ENCODE measurements around the gene TMEM39B.
"Not testable (repeated sequence)": the region's sequence is repeated elsewhere in the genome, so short reads cannot be mapped to it uniquely, and the experiment has no call there.

TMEM39B gene

DNA sequence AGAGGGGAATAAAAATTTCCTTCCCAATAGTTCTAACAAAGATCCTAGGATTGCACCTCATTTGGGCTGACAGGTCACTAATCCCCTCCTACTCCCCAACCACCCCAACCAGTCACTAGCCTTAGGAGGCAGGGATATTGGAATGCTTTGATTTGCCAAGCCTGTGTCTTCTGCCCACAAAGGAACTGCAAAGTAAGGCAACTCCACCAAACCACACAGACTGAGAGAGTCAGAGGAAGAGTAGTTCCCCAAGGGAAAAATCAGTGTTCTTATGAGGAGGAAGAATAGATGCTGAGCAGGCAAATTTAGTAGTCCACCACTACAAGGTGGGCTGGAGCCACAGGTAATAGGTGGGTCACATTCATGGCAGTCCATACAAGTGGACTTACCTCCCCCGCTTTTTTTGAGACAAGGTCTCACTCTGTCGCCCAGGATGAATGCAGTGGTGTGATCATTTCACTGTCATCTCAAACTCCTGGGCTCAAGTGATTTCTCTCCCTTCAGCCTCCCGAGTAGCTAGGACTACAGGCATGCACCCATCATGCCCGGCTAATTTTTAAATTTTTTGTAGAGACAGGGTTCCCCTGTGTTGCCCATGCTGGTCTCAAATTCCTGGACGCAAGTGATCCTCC, 3.7 kb upstream of the TMEM39B start:
- no peak for DNase-seq (ENCODE audit: low read depth in 2 of 2)

DNA sequence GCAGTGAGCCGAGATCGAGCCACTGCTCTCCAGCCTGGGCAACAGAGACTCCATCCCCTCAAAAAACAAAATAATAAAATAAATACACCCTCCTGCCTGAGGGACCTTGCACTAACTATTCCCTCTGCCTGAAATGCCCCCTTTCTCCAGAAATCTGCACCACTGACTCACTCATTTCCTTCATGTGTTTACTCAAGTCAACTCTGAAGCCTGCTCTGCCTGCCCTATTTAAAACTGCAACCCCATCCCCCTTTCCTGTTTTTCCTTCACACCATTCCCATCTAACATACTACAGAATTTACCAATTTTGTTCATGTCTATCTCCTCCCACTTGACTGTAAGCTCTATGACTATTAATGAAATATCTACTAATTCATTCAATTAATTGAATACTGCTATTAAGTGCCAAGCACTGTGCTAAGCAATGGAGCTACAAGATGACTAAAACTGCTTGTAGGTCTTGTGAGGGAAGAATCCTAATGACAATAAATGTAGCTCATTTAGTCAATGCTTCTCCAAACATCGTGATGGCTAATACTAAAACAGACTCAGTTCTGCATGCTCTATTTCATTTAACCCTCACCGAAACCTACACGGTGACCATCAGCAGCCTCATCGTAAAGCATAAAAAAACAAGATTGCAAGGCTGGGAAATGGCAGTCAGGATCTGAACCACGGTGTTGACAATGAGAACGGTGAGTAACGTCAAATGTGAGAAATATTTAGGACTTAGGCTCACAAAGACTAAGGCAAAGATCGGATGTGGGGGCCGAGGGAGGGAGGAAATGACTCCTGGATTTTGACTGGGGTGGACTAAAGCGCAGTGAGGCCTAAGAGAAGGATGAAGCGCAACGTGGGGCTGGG, 749 bp upstream of the TMEM39B start:
- no peak for DNase-seq (ENCODE audit: low read depth in 2 of 2)

DNA sequence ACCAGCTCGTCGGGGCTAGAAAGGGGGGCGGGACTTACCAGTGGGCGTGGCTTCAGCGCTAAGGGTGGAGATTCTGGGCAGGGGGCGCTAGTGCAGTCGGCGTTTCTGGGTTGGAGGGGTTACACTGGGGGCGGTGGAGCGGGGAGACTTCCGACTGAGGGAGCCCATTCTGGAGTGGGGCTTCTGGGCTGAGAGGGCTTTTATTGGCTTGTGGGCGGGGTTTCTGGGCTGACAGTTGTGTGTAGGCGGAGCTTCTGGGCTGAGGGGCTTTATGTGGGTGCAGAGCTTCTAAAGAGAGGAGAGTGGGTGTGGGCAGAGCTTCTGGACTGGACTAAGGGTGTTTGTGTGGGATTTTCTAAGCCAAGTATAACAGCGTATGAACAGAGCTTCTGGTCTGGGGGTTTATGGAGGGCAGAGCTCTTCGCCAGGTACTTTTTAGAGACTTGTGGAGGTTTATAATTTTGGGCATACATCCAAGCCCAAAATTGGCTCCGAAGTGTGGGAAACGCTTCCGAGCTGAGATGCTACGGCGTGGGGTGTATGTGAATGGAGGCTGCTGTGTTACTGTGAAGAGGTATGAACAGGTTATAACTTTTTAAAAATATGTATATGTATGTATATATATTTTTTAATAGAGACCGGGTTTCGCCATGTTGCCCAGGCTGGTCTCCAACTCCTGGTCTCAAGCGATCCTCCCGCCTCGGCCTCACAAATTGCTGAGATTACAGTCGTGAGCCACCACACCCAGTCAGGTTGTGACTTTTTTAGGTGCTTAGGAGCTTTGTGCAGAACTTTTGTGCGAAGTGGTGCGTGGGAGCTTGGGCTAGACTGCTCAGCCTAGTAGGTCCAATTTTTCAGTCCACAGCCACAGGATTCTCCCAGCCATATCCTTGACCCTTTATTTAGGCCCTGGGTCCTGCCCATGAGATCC, 825 bp downstream of the TMEM39B start:
- no peak for DNase-seq (ENCODE audit: low read depth in 2 of 2)

DNA sequence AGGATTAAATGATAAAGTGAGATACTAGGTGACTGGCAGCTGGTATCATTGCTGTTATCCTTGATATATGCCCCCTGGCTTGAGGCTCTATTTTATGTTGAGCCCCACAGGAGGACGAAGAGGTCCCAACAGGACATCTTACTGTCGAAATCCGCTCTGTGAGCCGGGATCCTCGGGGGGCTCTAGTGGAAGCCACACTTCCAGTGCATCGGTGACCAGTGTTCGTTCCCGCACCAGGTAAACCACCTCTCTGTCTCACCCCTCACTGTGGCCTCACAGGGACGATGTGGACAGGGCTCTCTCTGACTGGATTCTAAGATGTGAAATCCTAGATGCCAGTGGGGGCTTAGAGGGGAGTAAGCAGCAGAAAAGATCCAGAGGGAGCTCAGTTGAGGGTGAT, 2.1 kb downstream of the TMEM39B start:
- DNase-seq (ENCODE audit: low read depth in 2 of 2): no peak

DNA sequence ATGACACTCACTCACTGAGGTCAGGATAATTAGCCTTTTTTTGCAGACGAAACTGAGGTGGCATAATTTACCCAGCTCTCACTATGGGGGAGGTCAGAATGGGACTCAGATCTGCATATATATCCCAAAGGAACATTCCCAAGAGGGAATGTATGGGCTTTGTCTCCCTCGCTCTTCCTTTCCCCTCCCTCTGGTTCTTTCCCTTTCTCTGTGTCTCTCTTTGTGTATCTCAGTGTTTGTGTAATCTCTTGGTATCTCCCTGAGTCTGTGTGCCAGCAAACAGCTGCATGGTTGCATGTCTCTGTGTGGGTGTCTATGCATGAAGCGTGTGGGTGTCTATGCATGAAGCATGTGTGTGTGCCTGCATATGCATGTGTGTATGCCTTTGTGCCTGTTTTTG, 4.7 kb downstream of the TMEM39B start:
- DNase-seq (ENCODE audit: low read depth in 2 of 2): no peak

DNA sequence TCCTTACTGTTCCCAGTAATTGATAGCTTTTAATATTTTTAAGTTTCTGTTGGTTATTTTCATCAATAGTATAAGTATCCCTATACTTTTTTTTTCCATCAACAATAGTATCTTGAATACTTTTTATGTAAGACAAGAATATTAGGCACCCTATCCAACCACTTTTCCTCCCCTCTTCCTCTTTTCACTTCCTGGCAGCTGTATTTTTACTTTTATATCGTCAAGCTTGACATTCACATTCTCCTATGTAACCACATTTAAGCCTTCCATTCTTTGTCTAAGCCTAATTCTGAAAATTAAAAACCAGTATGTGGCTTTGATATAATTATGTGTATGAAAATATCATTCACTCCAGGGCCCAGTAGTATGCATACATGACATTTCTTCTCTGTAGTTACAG, 9.3 kb downstream of the TMEM39B start:
- DNase-seq (ENCODE audit: low read depth in 2 of 2): no peak

DNA sequence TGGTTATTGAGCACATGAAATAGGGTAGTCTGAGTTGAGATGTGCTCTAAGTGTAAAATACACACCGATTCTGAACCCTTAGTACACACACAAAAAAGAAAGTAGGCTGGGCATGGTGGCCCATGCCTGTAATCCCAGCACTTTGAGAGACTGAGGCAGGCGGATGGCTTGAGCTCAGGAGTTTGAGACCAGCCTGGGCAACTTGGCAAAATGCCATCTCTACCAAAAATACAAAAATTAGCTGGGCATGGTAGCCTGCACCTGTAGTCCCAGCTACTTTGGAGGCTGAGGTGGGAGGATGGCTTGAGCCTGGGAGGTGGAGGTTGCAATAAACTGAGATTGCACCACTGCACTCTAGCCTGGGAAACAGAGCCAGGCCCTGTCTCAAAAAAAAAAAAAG, 13.6 kb downstream of the TMEM39B start:
- not testable (repeated sequence) for DNase-seq (ENCODE audit: low read depth in 2 of 2)

DNA sequence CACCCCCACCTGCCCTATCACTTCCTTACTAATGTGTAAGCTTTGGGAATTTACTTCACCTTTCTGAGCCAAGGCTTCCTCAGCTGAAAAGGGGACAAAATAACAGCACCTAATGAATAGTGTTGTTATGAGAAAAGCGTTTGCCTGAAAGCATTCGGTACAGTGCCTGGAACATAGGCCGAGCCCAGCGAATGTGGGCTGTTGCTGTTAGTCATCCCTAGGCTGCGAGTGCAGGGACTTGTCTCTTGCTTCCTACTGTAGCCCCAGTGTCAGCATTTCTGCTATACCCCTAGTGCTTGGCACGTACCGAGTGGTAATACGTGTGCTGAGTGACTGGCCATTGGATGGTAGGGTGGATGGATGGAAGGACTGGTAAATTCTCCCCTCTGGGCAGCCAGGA, 18.4 kb downstream of the TMEM39B start:
- DNase-seq (ENCODE audit: low read depth in 2 of 2): no peak

DNA sequence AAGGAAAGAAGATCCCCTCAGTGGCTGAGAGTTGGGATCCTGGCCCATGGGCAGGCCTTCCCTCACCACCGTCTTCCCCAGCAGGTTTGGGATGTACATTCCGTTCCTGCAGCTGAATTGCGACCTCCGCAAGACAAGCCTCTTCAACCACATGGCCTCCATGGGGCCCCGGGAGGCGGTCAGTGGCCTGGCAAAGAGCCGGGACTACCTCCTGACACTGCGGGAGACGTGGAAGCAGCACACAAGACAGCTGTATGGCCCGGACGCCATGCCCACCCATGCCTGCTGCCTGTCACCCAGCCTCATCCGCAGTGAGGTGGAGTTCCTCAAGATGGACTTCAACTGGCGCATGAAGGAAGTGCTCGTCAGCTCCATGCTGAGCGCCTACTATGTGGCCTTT, 18.9 kb downstream of the TMEM39B start:
- no peak for DNase-seq (ENCODE audit: low read depth in 2 of 2)

DNA sequence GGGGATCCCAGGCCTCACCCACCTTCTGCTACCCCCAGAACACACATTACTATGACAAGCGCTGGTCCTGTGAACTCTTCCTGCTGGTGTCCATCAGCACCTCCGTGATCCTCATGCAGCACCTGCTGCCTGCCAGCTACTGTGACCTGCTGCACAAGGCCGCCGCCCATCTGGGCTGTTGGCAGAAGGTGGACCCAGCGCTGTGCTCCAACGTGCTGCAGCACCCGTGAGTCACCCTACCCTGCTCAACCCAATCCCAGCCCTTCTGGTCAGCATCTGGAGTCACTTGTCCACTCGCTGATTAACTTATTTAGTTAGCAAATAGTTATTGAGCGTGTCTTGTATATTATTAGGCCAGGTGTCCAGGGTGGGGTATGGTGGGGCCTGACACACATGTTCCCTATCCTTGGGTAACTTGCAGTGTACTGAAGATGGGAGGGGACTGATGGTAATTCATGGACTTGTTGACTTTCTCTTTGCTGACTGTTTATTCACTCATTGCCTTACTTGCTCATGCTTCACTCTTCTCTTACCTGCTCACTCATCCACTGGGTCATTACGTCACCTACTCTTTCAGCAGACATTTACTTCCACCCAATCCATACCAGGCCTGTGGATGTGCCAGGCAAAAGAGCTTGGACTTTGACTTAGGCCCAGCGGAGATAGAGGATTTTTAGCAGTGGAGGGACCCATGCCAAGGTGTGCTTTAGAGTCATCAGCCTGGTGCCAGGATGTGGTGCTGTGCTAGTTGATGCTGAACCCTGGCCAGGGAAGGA, 22.2 kb downstream of the TMEM39B start:
- DNase-seq (ENCODE audit: low read depth in 2 of 2): no peak

DNA sequence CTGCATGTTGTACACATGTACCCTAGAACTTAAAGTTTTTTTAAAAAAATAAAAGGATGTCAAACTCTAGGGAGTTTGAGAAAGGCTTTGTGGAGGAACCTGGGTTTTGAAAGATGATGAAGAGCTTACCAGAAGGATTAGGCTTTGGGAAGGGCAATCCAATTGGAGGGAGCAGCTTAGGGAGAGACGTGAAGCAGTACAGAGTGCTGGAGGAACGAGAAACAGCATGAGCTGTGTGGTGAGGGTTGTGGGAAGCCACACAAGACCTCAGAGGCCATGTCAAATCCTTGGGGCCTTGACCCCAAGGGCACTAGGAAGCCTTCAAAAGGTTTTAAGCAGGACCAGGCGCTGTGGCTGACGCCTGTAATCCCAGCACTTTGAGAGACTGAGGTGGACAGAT, 26.7 kb downstream of the TMEM39B start:
- no peak for DNase-seq (ENCODE audit: low read depth in 2 of 2)

DNA sequence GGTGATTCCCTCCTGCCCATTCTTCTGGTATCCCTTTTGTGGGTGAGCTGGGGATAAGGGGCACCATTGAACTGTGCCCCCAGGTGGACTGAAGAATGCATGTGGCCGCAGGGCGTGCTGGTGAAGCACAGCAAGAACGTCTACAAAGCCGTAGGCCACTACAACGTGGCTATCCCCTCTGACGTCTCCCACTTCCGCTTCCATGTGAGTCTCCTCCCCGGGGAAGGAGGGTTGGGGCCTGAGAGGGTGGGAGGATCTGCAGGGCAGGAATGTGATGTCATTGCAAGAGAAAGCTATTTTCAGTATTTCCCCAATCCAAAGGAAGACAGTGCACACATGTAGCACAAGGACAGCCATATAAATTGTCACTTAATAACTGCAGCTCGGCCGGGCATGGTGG, 27.6 kb downstream of the TMEM39B start:
- DNase-seq (ENCODE audit: low read depth in 2 of 2): no peak

DNA sequence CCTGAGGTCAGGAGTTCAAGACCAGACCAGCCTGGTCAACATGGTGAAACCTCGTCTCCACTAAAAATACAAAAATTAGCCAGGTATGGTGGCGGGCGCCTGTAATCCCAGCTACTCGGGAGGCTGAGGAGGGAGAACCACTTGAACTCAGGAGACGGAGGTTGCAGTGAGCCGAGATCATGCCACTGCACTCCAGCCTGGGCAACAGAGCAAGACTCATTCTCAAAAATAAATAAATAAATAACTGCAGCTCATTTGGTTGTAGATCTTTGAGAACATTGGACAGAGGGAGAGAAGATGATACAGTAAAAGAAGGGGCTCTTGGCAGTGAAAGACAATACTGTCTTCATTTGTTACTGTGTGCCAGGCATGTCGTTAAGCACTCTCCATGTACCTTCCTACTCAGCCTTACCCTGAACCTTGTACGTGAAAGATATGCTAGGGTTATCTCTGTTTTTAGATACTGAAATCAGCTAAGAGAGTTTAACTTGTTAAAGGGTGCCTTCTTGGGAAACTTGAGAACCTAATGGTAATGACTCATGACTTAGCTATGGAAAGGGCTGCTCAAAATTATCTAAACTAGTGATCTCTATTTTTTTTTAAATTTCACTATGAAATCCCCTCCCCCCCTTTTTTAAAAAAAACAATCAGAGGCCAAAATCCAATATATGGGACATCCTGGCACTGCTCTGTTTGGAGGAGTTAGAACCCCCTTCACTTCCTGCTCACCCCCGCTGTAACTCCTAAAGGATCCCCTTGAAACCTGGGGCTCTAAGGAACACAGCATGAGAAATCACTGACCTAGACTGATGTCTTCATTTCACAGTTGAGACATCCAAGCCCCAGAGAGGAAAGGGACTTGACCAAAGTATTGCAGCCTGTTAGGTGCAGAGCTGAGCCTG, 28.3 kb downstream of the TMEM39B start:
- no peak for DNase-seq (ENCODE audit: low read depth in 2 of 2)

DNA sequence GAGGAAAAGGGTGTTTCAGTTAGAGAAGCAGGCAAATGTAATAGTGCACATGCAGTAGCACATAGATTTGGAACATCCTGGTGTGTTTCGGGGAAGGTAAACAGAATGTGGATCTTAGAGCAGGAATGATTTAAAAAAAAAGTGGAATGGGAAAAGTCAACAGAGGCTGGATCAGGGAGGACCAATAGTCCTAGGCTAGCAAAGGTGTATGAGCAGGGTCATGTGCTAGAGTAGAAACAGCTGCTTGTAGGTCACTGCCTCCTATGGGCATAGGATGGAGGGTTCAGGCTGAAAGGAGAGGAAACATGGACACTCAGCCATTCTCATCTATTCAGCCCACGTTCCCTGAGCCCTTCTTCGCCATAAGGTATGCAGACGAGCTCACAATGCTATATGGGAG, 31.4 kb downstream of the TMEM39B start:
- no peak for DNase-seq (ENCODE audit: low read depth in 2 of 2)

DNA sequence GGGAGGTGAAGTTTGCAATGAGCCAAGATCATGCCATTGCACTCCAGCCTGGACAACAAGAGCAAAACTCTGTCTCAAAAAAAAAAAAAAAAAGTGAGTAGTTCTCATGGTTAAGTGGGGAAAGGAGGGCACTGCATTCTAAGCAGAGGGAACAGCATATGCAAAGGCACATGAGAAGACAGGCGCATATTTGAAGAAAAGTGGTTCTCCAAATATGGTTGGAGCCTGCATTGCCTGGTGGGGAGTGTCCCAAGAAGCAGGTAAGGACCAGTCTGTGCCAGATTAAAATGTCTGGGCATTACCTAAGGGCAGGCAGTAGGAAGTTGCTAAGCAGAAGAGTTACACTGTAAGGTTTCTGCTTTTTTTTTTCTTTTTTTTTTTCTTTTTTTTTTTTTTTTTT, 32.6 kb downstream of the TMEM39B start:
- no peak for DNase-seq (ENCODE audit: low read depth in 2 of 2)

DNA sequence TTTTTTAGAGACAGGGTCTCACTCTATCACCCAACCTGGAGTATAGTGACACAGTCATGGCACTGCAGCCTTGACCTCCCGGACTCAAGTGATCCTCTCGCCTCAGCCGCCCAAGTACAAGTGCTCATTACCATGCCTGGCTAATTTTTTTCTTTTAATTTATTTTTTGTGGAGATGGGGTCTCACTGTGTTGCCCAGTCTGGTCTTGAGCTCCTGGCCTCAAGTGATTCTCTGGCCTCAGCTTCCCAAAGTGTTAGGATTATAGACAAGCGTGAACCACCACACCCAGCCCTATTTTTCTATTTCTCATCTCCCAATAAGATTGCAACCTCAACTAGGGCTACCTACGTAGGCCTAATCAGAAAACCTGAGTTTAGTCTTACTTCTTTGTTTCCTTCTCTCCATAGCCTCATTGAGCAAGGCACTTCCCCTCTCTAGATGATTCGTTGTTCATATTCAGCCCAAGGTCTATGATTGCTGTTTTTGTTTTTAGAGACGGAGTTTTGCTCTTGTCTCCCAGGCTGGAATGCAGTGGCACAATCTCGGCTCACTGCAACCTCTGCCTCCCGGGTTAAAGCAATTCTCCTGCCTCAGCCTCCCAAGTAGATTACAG, 34.0 kb downstream of the TMEM39B start:
- no peak for DNase-seq (ENCODE audit: low read depth in 2 of 2)

DNA sequence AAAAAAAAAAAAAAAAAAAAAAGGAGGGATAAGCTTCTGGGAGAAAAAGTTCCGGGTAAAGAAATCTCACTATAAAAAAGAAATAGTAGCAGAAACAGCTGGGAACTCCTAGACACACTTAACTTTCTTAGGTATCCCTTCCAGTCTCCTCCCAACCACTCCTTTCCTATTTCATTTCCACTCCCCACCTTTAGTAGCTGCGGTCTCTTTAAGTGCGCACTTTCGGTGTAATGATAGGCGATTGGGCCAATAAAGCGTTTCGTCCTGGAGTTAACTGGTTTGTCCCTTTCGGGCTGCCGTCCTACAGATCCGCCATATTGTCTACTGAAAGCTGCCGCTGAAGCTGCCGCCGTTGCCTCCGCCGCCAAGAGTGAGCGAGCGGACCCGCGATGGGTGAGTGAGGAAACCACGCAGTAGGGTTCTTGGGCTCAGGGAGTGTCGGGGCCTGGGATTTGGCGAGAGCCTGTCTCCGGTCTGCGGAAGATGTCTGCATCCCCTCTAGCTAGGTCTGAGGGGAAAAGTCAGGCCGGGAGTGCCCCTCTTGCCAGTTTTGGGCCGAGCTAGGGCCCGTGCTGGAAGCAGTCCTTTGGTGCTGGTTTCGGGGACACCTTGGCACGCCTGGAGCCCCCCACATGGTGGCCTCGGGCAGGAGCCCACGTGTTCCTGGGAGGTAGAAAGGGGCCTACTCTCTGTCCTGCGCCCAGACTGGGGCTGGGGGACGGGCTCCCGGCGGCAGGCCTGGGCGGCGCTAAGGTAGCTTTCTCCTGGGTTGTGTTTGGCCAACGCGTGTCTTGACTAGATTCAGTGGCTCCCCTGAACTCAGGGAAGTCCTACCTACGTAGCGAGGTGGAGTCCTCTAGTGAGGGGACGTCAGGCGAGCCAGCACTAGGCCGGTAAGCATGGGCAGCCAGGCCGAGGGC, 35.3 kb downstream of the TMEM39B start, which contains the start of gene KPNA6:
Gene KPNA6, plus strand, starts transcription at position 315 of the 920 bp plus-strand sequence. Its CDS starts 75 bp downstream, at position 390.
- peak; percentile 80 to 83 for DNase-seq (ENCODE audit: low read depth in 2 of 2)

DNA sequence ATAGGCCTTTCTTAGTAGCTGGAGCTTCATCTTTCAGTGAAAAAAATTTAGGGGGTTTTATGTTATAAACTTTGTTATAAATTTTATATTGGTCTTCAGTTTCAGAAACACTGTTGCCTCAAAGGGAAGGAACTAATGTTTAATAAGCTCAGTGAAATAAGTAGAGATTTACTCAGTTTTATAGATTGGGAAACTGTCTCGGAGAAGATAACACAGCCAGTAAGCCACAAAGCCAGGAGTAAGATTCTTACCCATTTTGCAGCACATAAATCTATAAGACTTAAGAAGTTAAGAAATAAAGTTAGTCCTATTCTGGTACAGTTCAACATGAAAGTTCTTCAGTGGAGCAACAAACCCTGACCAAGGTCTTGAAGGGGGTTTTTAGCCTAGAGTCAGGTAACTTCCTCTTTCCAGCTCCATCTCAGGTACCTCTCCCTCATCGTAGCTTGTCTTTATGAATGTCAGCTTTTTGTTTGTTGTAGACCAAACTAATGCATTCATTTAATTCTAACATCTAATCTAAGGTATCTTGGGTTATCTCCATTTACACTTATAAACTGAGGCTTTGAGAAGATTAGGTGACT, 38.4 kb downstream of the TMEM39B start:
- DNase-seq (ENCODE audit: low read depth in 2 of 2): no peak

Measured in stimulated activated CD8-positive, alpha-beta memory T cell treated with anti-CD3 and anti-CD28 coated beads, Interleukin-7, amount 100 ng/mL, for 4 hours (primary cell).